ENCODE measurements around the gene PACS1.

The PACS1 gene

DNA sequence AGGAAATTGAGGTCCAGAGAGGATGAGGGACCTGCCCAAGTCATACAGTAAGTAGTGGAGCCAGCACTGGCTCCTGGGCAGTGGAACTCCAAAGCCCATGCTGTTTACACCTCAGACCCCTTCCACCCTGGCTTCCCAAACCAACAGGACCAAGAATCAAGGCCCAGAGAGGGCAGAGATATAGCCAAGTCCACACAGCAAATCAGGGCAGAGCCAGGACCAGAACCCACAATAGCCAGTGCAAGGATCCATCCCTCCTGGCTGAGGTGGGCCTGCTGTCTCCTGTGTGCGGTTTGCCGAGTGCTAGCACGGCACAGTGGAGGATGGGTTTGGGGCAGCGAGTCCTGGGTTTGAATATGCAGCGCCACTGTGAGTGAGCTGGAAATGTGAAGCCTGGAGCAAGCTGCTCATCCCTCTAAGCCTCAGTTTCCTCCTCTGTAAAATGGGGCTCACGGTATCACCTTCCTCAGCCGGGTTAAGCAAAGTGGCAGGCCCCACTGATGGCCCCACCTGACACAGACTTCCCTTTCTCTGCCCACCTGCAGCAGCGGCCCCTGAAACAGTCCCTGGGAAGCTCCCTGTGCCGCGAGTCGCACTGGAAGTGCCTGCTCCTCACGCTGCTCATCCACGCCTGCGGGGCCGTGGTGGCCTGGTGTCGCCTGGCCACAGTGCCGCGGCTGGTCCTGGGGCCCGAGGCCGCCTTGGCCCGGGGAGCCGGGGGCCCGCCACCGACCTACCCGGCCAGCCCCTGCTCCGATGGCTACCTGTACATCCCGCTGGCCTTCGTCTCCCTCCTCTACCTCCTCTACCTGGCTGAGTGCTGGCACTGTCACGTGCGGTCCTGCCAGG lies 223.9 kb downstream of the PACS1 start:
- CTCF ChIA-PET = interaction anchor here (0.6 to 2.6 kb wide), 3 partner anchors 11 to 423 kb away, joined by 4 to 6 read pairs (median 5); no protein-coding TSS in a partner anchor
- TF ChIP-seq, protein P1, sequence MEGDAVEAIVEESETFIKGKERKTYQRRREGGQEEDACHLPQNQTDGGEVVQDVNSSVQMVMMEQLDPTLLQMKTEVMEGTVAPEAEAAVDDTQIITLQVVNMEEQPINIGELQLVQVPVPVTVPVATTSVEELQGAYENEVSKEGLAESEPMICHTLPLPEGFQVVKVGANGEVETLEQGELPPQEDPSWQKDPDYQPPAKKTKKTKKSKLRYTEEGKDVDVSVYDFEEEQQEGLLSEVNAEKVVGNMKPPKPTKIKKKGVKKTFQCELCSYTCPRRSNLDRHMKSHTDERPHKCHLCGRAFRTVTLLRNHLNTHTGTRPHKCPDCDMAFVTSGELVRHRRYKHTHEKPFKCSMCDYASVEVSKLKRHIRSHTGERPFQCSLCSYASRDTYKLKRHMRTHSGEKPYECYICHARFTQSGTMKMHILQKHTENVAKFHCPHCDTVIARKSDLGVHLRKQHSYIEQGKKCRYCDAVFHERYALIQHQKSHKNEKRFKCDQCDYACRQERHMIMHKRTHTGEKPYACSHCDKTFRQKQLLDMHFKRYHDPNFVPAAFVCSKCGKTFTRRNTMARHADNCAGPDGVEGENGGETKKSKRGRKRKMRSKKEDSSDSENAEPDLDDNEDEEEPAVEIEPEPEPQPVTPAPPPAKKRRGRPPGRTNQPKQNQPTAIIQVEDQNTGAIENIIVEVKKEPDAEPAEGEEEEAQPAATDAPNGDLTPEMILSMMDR (conservative IDR thresholded peaks at IDR 0.05; ENCODE audit: low read depth) = no peak
- POLR2A ChIA-PET (ENCODE audit: low non-redundant PET) = no interaction called here
- DNase-seq (ENCODE audit: low spot score) = no peak
- H3K27ac ChIP-seq = no peak overlapping the region
